ENCODE results near the gene PARD3. TPM values are rescaled to one million over a fixed set of nuclear protein-coding genes. Genes with fewer than 3 reads are reported as not detected.

Gene PARD3
- total RNA-seq, 4 donors from 2014 or later: 98.9 to 122 (median 105) TPM

- Histone ChIP-seq H3K27me3 (no peaks in the 10 kb centered on the region), H3K27ac (replicated peaks in 1 of 4) (no peak overlapping the region), H3K36me3 (no peaks in the 10 kb centered on the region), H3K4me3 (no peak overlapping the region), H3K4me1 (peaks cover 8 to 52% (median 41%) of the 10 kb centered on the region in 4 donors), H3K9me3 (no peaks in the 10 kb centered on the region)
- no peak for DNase-seq (ENCODE audit: extremely low spot score)
- TF ChIP-seq POLR2AphosphoS5 (IDR thresholded peaks at IDR 0.05) (no peak), CTCF (IDR thresholded peaks at IDR 0.05) (no peak), EP300 (IDR thresholded peaks at IDR 0.05) (no peak), POLR2A (IDR thresholded peaks at IDR 0.05; ENCODE audit: low read depth) (no peak)
- WGBS: 100% methylated on average over 1 of the region's 1 CpG
- intact Hi-C loops (cut with DNase I): loop anchor here (5.0 to 10.0 kb wide), 2 partner anchors 143 to 300 kb away; no protein-coding TSS in a partner anchor
Measured at GRCh38 chr10:34664706-34665105, 150.4 kb downstream of the PARD3 start.

GRCh38 chr10:34661580-34661979, 153.5 kb downstream of the PARD3 start:
- H3K4me1 ChIP-seq: peaks cover 4 to 52% (median 35%) of the 10 kb centered on the region in 4 donors
- no peaks in the 10 kb centered on the region for H3K27me3 ChIP-seq
- no peak overlapping the region for H3K27ac ChIP-seq (replicated peaks in 1 of 4)
- TF ChIP-seq EP300 (IDR thresholded peaks at IDR 0.05): no peak
- TF ChIP-seq CTCF (IDR thresholded peaks at IDR 0.05): no peak
- TF ChIP-seq POLR2A (IDR thresholded peaks at IDR 0.05; ENCODE audit: low read depth): no peak
- TF ChIP-seq POLR2AphosphoS5 (IDR thresholded peaks at IDR 0.05): no peak
- H3K4me3 ChIP-seq: no peak overlapping the region
- H3K9me3 ChIP-seq: no peaks in the 10 kb centered on the region
- DNase-seq (ENCODE audit: extremely low spot score): no peak
- WGBS: 92% methylated on average over 2 of the region's 2 CpGs
- intact Hi-C loops (cut with DNase I): loop anchor here (10.0 kb wide), 1 partner anchor 303 kb away; no protein-coding TSS in a partner anchor
- no peaks in the 10 kb centered on the region for H3K36me3 ChIP-seq

GRCh38 chr10:34658934-34659333, 156.2 kb downstream of the PARD3 start:
- no peak for DNase-seq (ENCODE audit: extremely low spot score)

GRCh38 chr10:34656661-34657060, 158.4 kb downstream of the PARD3 start:
- Histone ChIP-seq H3K27ac (replicated peaks in 1 of 4) (no peak overlapping the region), H3K9me3 (no peaks in the 10 kb centered on the region), H3K4me1 (peaks cover 11 to 77% (median 57%) of the 10 kb centered on the region in 4 donors), H3K27me3 (no peaks in the 10 kb centered on the region), H3K4me3 (no peak overlapping the region), H3K36me3 (no peaks in the 10 kb centered on the region)
- 80% methylated on average over 4 of the region's 4 CpGs for WGBS
- peak; percentile 8 for DNase-seq (ENCODE audit: extremely low spot score)
- TF ChIP-seq EP300 (IDR thresholded peaks at IDR 0.05) (no peak), POLR2AphosphoS5 (IDR thresholded peaks at IDR 0.05) (no peak), POLR2A (IDR thresholded peaks at IDR 0.05; ENCODE audit: low read depth) (no peak), CTCF (IDR thresholded peaks at IDR 0.05) (no peak)
- intact Hi-C loops (cut with DNase I): loop anchor here (5.0 kb wide), 1 partner anchor 371 kb away; no protein-coding TSS in a partner anchor

More at GRCh38 chr10:34658934-34659333, 156.2 kb downstream of the PARD3 start:
- Histone ChIP-seq H3K4me1 (peaks cover 4 to 69% (median 43%) of the 10 kb centered on the region in 4 donors), H3K4me3 (no peak overlapping the region), H3K36me3 (no peaks in the 10 kb centered on the region), H3K27me3 (no peaks in the 10 kb centered on the region), H3K9me3 (no peaks in the 10 kb centered on the region), H3K27ac (replicated peaks in 1 of 4) (no peak overlapping the region)
- TF ChIP-seq EP300 (IDR thresholded peaks at IDR 0.05) (no peak), CTCF (IDR thresholded peaks at IDR 0.05) (no peak), POLR2AphosphoS5 (IDR thresholded peaks at IDR 0.05) (no peak), POLR2A (IDR thresholded peaks at IDR 0.05; ENCODE audit: low read depth) (no peak)
- 89% methylated on average over 1 of the region's 1 CpG for WGBS
- intact Hi-C loops (cut with DNase I): loop anchor here (5.0 kb wide), 1 partner anchor 368 kb away; no protein-coding TSS in a partner anchor
